GM20000 (cell line): Measurements from ENCODE around the gene PLA2G2D.

Experiments
- DNase-seq: peaks from one replicate; pipeline ENCODE4 v3.0.0; 2012; ENCODE audit warnings: low spot score
- CTCF ChIP-seq: IDR thresholded peaks from 2 replicates; pipeline ENCODE4 v1.5.1; 2012; ENCODE audit warnings: mild to moderate bottlenecking, control low read depth; ENCODE audit errors: extremely low read depth, missing control alignments

The PLA2G2D gene

GRCh38 chr1:20158358-20159070 is 39.2 kb upstream of the PLA2G2D start:
- no peak for TF ChIP-seq CTCF
- no peak for DNase-seq

GRCh38 chr1:20154301-20154831 is 35.0 kb upstream of the PLA2G2D start:
- no peak for DNase-seq
- no peak for TF ChIP-seq CTCF

GRCh38 chr1:20153000-20153418 is 33.7 kb upstream of the PLA2G2D start:
- TF ChIP-seq CTCF, result no peak
- no peak for DNase-seq

- DNase-seq, result no peak
- TF ChIP-seq CTCF, result no peak
Observed at GRCh38 chr1:20152599-20152930, 33.2 kb upstream of the PLA2G2D start.

GRCh38 chr1:20151906-20152598 is 32.7 kb upstream of the PLA2G2D start:
- TF ChIP-seq CTCF, result peak; percentile 87
- DNase-seq, result peak; percentile 89

GRCh38 chr1:20150969-20151368 is 31.6 kb upstream of the PLA2G2D start:
- no peak for TF ChIP-seq CTCF

GRCh38 chr1:20150326-20150705 is 31.0 kb upstream of the PLA2G2D start:
- no peak for DNase-seq
- TF ChIP-seq CTCF, result no peak

More at GRCh38 chr1:20150969-20151368, 31.6 kb upstream of the PLA2G2D start:
- DNase-seq, result no peak
